Measurements from ENCODE around the gene FRY.
A peak's percentile ranks its signal among the peaks of the same experiment; 100 is the strongest.

Gene FRY

GRCh38 chr13:32151240-32151639 is 119.7 kb downstream of the FRY start:
- no peak for TF ChIP-seq CTCF (IDR thresholded peaks at IDR 0.05; ENCODE audit: control insufficient read depth, extremely low read depth, insufficient read depth)
- no peak for DNase-seq (ENCODE audit: low read depth)

GRCh38 chr13:32153056-32153455 is 121.5 kb downstream of the FRY start:
- no peak overlapping the region for H3K4me3 ChIP-seq (ENCODE audit: low read depth, low read length)
- no peak for DNase-seq (ENCODE audit: low read depth)
- no peak for TF ChIP-seq CTCF (IDR thresholded peaks at IDR 0.05; ENCODE audit: control insufficient read depth, extremely low read depth, insufficient read depth)

More at GRCh38 chr13:32151240-32151639, 119.7 kb downstream of the FRY start:
- no peak overlapping the region for H3K4me3 ChIP-seq (ENCODE audit: low read depth, low read length)

DNA sequence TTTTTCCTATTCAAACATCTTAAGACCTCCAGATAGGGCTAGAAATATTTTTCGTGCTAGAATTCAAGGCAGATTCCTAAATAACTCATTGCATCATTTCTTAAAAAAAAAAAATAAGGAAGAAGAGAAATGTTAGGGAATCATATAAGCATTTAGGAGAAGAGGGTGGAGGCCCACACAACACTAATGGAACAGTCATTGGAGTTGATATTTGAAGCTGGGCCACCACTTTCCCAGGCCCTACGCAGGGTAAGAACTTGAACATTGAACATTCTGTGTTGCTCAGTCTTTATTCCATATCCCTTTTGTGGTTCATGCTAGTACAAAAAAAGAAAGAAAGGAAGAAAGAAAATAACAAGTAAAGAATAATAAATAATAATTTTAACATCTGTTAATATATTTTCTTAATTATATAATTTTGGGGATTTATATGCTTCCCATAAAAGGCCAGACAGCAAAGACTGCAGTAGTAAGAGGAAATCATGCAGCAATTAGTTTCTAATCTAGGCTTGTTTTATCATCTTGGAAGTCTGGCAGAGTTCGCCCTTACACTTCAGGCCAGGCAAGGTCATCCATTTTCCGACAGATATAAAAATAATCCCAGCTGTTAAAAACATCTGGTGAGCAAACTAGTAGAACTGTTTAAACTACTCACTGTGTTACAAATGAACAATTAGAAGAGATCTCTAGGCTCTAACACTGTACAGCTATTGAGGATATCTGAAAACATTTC is 127.7 kb downstream of the FRY start:
- no peak overlapping the region for H3K4me3 ChIP-seq (ENCODE audit: low read depth, low read length)
- DNase-seq (ENCODE audit: low read depth), result no peak
- TF ChIP-seq CTCF (IDR thresholded peaks at IDR 0.05; ENCODE audit: control insufficient read depth, extremely low read depth, insufficient read depth), result no peak

DNA sequence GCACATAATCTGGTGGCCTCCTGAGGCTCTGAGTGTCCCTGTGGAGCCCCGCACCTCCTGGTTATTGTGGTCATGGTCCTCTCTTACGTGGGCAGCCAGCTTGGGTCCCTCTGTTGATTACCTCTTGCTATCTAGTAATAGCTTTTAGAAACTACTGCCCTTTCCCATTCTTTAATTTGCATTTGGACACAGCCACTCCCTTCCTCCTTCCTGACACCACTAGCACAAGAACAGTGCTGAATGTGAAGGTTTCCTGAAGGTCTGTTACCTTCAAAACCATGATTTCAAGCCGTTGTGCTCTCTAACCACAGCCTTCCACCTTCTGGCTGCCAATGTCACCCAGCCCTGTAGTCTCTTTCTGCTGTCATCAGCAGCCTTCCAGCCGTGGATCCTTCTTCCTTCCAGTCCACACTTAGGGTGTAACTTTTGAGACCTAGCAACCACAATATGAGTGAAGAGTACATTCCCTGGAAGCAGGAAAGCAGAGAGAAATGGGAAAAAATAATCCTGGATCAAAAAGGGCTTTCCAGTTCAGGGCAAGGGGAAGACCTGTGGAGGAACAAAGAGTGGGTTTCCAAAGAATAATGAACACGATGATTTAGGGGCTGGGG is 130.9 kb downstream of the FRY start:
- no peak for TF ChIP-seq CTCF (IDR thresholded peaks at IDR 0.05; ENCODE audit: control insufficient read depth, extremely low read depth, insufficient read depth)
- DNase-seq (ENCODE audit: low read depth), result no peak
- H3K4me3 ChIP-seq (ENCODE audit: low read depth, low read length), result no peak overlapping the region

DNA sequence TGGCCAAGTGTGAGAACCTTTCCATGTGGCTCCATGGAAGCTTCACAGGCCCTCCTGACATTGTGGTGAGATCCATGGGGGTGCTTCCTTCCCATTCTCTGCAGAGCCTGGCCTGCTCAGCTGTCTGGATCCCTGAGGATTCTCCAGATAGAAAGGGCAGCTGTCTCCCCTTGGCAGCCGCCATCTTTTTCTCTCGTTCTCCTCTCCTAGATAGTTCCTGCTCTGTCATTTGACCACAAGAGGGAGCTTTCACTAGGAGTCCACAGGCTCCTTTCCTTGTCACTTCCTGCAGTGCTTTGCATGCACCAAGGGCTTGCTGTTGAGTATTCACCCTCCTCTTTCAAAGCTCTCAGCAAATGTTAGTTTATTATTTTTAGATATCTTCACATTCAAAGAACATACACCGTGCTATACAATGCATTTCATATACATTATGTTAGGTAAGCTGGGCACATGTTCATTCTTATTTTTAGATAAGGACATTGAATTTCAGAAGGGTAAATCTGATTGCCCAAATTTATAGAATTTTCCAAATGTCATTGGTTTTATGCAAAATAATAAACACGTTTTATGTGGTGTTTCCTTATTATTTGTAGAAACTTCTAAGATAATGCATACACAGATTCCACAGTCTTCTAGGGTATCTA is 133.2 kb downstream of the FRY start:
- H3K4me3 ChIP-seq (ENCODE audit: low read depth, low read length), result no peak overlapping the region
- peak; percentile 56 for TF ChIP-seq CTCF (IDR thresholded peaks at IDR 0.05; ENCODE audit: control insufficient read depth, extremely low read depth, insufficient read depth)
- no peak for DNase-seq (ENCODE audit: low read depth)

DNA sequence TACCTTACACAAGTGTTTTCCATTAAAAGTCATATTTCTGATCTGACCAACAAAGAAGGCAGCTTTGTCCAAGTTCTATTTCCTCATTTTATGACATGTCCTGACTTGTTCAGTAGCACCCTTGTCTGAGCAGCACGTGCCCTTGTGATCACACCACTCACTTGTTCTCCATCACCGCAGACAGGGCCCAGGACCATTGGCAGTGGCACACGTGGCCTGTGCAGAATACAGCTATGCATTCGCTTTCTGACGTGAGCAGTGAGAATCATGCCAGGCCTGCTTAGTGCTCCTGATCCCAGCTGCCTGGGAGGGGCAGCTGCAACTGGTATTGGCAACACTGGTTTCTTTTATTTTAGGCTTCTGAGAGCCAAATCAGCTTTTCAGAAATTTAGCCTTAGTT is 134.2 kb downstream of the FRY start:
- no peak for DNase-seq (ENCODE audit: low read depth)
- H3K4me3 ChIP-seq (ENCODE audit: low read depth, low read length), result no peak overlapping the region
- no peak for TF ChIP-seq CTCF (IDR thresholded peaks at IDR 0.05; ENCODE audit: control insufficient read depth, extremely low read depth, insufficient read depth)

Data from LNCaP clone FGC (cell line).